ENCODE measurements around the gene ZNF500. TPM values are rescaled to one million over a fixed set of nuclear protein-coding genes. Genes with fewer than 3 reads are reported as not detected.

Gene ZNF500
- total RNA-seq (1 to 10 TPM; 4.3 to 9.9 (median 8.1) TPM), polyA plus RNA-seq (10 to 100 TPM in 1 of 2 donors, 1 to 10 TPM in 1; 3.8 to 10.5 TPM)
- long read RNA-seq, donor 1, full-length matches to known transcripts: 4 of 7 reads
- long read RNA-seq, donor 1, partial matches to known transcripts: 2 of 7 reads
- long read RNA-seq, donor 1, other reads (novel, unspliced or antisense): 1 of 7 reads
- long read RNA-seq, donor 2, partial matches to known transcripts: 1 of 4 reads
- long read RNA-seq, donor 2, other reads (novel, unspliced or antisense): 1 of 4 reads
- long read RNA-seq, donor 3, full-length matches to known transcripts: 7 of 9 reads
- long read RNA-seq, donor 3, partial matches to known transcripts: 2 of 9 reads
- long read RNA-seq, donor 3, other reads (novel, unspliced or antisense): 0 of 9 reads

- TF ChIP-seq CTCF (IDR thresholded peaks at IDR 0.05): peak in 2 of 9 donors; percentile 6 to 12
- Histone ChIP-seq H3K4me1 (peaks cover 12 to 44% (median 32%) of the 10 kb centered on the region in 9 donors), H3K9me3 (no peaks in the 10 kb centered on the region), H3K27me3 (no peaks in the 10 kb centered on the region), H3K36me3 (peaks cover 0 to 34% (median 17%) of the 10 kb centered on the region in 9 donors), H3K4me3 (peak within 1 kb of the TSS; percentile 79 to 99 (median 86)), H3K27ac (peak within 1 kb of the TSS; percentile 51 to 93 (median 88))
- ATAC-seq (peak; percentile 94 to 97 (median 96)), DNase-seq (peak; percentile 99)
- 4% methylated on average over 64 to 72 of the region's 72 CpGs for WGBS, 2 donors
- intact Hi-C loops (cut with DNase I): loop anchor here in 4 of 10 donors (2.0 to 5.0 kb wide), 4 partner anchors 35 to 190 kb away; partner anchors contain the start of genes ROGDI (in 3 of the 4), ANKS3 (in 1 of the 4), DNAAF8 (in 1 of the 4) and SEC14L5 (in 1 of the 4)
Measured at GRCh38 chr16:4766875-4767628, at the start of gene ZNF500. Gene ZNF500 (minus strand): TSS chr16:4767162. CDS start chr16:4765978, 1,184 bp downstream.

GRCh38 chr16:4814542-4815173, 47.7 kb upstream of the ZNF500 start:
- Histone ChIP-seq H3K4me3 (no peak overlapping the region), H3K9me3 (no peaks in the 10 kb centered on the region), H3K27ac (peak overlapping the region; percentile 36 to 86 (median 82)), H3K4me1 (peaks cover 0 to 23% (median 8%) of the 10 kb centered on the region in 9 donors), H3K27me3 (no peaks in the 10 kb centered on the region), H3K36me3 (peaks cover 0 to 100% (median 86%) of the 10 kb centered on the region in 9 donors)
- DNase-seq (peak in 1 of 2 donors; percentile 44), ATAC-seq (peak in 7 of 8 donors; percentile 48 to 82 (median 74))
- no peak for TF ChIP-seq CTCF (IDR thresholded peaks at IDR 0.05)
- WGBS, 2 donors: 50 to 58% methylated on average over 16 of the region's 16 CpGs
- intact Hi-C loops (cut with DNase I): no loop called here

- Histone ChIP-seq H3K36me3 (peaks cover 0 to 100% (median 79%) of the 10 kb centered on the region in 9 donors), H3K27me3 (no peaks in the 10 kb centered on the region), H3K4me1 (peaks cover 0 to 23% (median 8%) of the 10 kb centered on the region in 9 donors), H3K4me3 (no peak overlapping the region), H3K9me3 (no peaks in the 10 kb centered on the region), H3K27ac (peak overlapping the region; percentile 36 to 86 (median 82))
- intact Hi-C loops (cut with DNase I): no loop called here
- DNase-seq (no peak), ATAC-seq (peak; percentile 43 to 92 (median 80))
- no peak for TF ChIP-seq CTCF (IDR thresholded peaks at IDR 0.05)
Measured at GRCh38 chr16:4814046-4814445, 47.1 kb upstream of the ZNF500 start.

Data from heart right ventricle (tissue), 16 donors.